HepG2 (cell line): Measurements from ENCODE around the gene TUBGCP5. TPM values are rescaled to one million over a fixed set of nuclear protein-coding genes. Genes with fewer than 3 reads are reported as not detected.

Experiments
- ASH2L ChIP-seq: fragments of 300-600, 200-600 bp; sonication (generic); IDR thresholded peaks from 2 replicates; pipeline ENCODE4 v1.7.0; 2017; ENCODE audit warnings: low read depth, mild to moderate bottlenecking, moderate library complexity, mixed read lengths, low read length; ENCODE audit not compliant: insufficient read length
- CBX1 ChIP-seq: IDR thresholded peaks from one replicate; pipeline ENCODE4 v1.6.1; 2016; ENCODE audit warnings: antibody characterized with exemption, low read depth
- DPF2 ChIP-seq: sonication (generic); formaldehyde crosslinking; IDR thresholded peaks from 2 replicates; pipeline ENCODE4 v1.4.0; 2020; ENCODE audit warnings: mild to moderate bottlenecking, low read depth, missing genetic modification reagents, borderline replicate concordance
- FOXK1 ChIP-seq: sonication (generic); formaldehyde crosslinking; IDR thresholded peaks from 2 replicates; pipeline ENCODE4 v1.4.0; 2020; ENCODE audit warnings: low read depth, missing genetic modification reagents, borderline replicate concordance
- GFI1 ChIP-seq: sonication (generic); formaldehyde crosslinking; IDR thresholded peaks from 2 replicates; pipeline ENCODE4 v1.5.0; 2020; ENCODE audit warnings: missing genetic modification reagents, mild to moderate bottlenecking, borderline replicate concordance
- HNF1A ChIP-seq, 2 experiments: sonication (generic) in 1 of 2; formaldehyde crosslinking in 1 of 2; IDR thresholded peaks; 2 replicates each; pipeline versions ENCODE4 v1.4.0 to v1.6.1; 2016 to 2020; ENCODE audit warnings: borderline replicate concordance in 1 of 2, low read depth in 1 of 2, mild to moderate bottlenecking in 1 of 2, missing genetic modification reagents in 1 of 2
- HNRNPLL ChIP-seq: fragments of 200-400 bp; formaldehyde crosslinking; IDR thresholded peaks from 2 replicates; pipeline ENCODE4 v1.6.1; 2017; ENCODE audit warnings: mild to moderate bottlenecking, low read depth, low read length; ENCODE audit not compliant: poor library complexity, severe bottlenecking
- IKZF5 ChIP-seq: IDR thresholded peaks from 2 replicates; pipeline ENCODE4 v1.6.1; 2018; ENCODE audit warnings: missing genetic modification reagents, mild to moderate bottlenecking, missing compliant biosample characterization
- JARID2 ChIP-seq: sonication (generic); formaldehyde crosslinking; IDR thresholded peaks from 2 replicates; pipeline ENCODE4 v1.8.1; 2023; ENCODE audit warnings: missing genetic modification reagents, inconsistent platforms; ENCODE audit not compliant: insufficient replicate concordance
- MED1 ChIP-seq: sonication (generic); formaldehyde crosslinking; IDR thresholded peaks from 2 replicates; pipeline ENCODE4 v1.4.0; 2020; ENCODE audit warnings: missing genetic modification reagents
- MTF2 ChIP-seq: sonication (generic); formaldehyde crosslinking; IDR thresholded peaks from 2 replicates; pipeline ENCODE4 v1.5.0; 2020; ENCODE audit warnings: missing genetic modification reagents, borderline replicate concordance
- MXD3 ChIP-seq: IDR thresholded peaks from 2 replicates; pipeline ENCODE4 v1.6.1; 2016; ENCODE audit warnings: mild to moderate bottlenecking, missing biosample characterization, missing genetic modification reagents
- MXD4 ChIP-seq: IDR thresholded peaks from 2 replicates; pipeline ENCODE4 v1.6.1; 2016; ENCODE audit warnings: mild to moderate bottlenecking, missing biosample characterization, missing genetic modification reagents
- NFIC ChIP-seq: IDR thresholded peaks from 2 replicates; pipeline ENCODE4 v1.6.1; 2012; ENCODE audit warnings: mild to moderate bottlenecking, low read length, inconsistent platforms
- SATB2 ChIP-seq: sonication (generic); formaldehyde crosslinking; IDR thresholded peaks from 2 replicates; pipeline ENCODE4 v1.5.0; 2020; ENCODE audit warnings: missing genetic modification reagents
- U2AF2 ChIP-seq: fragments of 200-400 bp; formaldehyde crosslinking; IDR thresholded peaks from 2 replicates; pipeline ENCODE4 v1.6.1; 2017; ENCODE audit warnings: low read depth, mild to moderate bottlenecking, low read length
- XBP1 ChIP-seq: sonication (generic); formaldehyde crosslinking; IDR thresholded peaks from 2 replicates; pipeline ENCODE4 v1.5.0; 2020; ENCODE audit warnings: missing genetic modification reagents
- ZNF30 ChIP-seq: sonication (generic); formaldehyde crosslinking; IDR thresholded peaks from 2 replicates; pipeline ENCODE4 v1.5.0; 2020; ENCODE audit warnings: mild to moderate bottlenecking, missing genetic modification reagents
- ZNF382 ChIP-seq: sonication (generic); formaldehyde crosslinking; IDR thresholded peaks from 2 replicates; pipeline ENCODE4 v1.5.0; 2020; ENCODE audit warnings: missing genetic modification reagents, mild to moderate bottlenecking, borderline replicate concordance
- ZNF441 ChIP-seq: sonication (generic); formaldehyde crosslinking; IDR thresholded peaks from 2 replicates; pipeline ENCODE4 v1.7.0; 2021; ENCODE audit warnings: missing genetic modification reagents, borderline replicate concordance
- ZNF556 ChIP-seq: sonication (generic); formaldehyde crosslinking; IDR thresholded peaks from 2 replicates; pipeline ENCODE4 v1.4.0; 2020; ENCODE audit warnings: mild to moderate bottlenecking, missing genetic modification reagents, borderline replicate concordance
- ZNF619 ChIP-seq: sonication (generic); formaldehyde crosslinking; IDR thresholded peaks from 2 replicates; pipeline ENCODE4 v1.4.0; 2020; ENCODE audit warnings: mild to moderate bottlenecking, missing genetic modification reagents
- polyA plus RNA-seq, 8 experiments: library from polyadenylated mRNA; depleted of rRNA in 3 of 8; stranded (reverse) in 7 of 8; unstranded in 1 of 8; fragments of >200 nt; fragmentation: Illumina TruSeq in 4 of 8; extraction: Trizol in 4 of 8; gene quantifications; 2 replicates each; pipeline versions ENCODE4 v1.2.1 to v1.2.3, GENCODE V29; 2011 to 2016; ENCODE audit warnings: low read depth in 4 of 8, missing spikeins in 1 of 8, mixed read lengths in 1 of 8; ENCODE audit not compliant: insufficient read depth in 1 of 8
- total RNA-seq, 5 experiments: library from RNA; depleted of rRNA; stranded (reverse); fragments of >200 nt; fragmentation: Illumina TruSeq; extraction: Trizol; gene quantifications; 2 replicates each; pipeline ENCODE4 v1.2.3, GENCODE V29; 2016; ENCODE audit warnings: low read depth in 1 of 5

Gene TUBGCP5
- total and polyA plus RNA-seq, 2 of the 13 experiments (the other 11 are each of a cell fraction or from before 2014, with no cell fraction given) = 7.2 to 25.0 TPM

- no peak for TF ChIP-seq HNF1A (IDR thresholded peaks at IDR 0.05; ENCODE audit: low read depth)
- peak; percentile 66; the same call in 1 of the 2 replicates for TF ChIP-seq HNF1A (CRISPR knock-in tag; IDR thresholded peaks at IDR 0.05; ENCODE audit: borderline replicate concordance)
- TF ChIP-seq MTF2 = peak; percentile 81; the same call in 1 of the 2 replicates
- TF ChIP-seq MED1 (CRISPR knock-in tag) = no peak
- TF ChIP-seq ZNF30 (CRISPR knock-in tag) = no peak
- no peak for TF ChIP-seq NFIC
- TF ChIP-seq ZNF382 (CRISPR knock-in tag) = no peak
- TF ChIP-seq ZNF619 = no peak
- TF ChIP-seq JARID2 = no peak
- no peak for TF ChIP-seq XBP1 (CRISPR knock-in tag)
- TF ChIP-seq MXD3 = peak; percentile 89; the same call in 1 of the 2 replicates
- TF ChIP-seq U2AF2 = no peak
- peak; percentile 40 for TF ChIP-seq CBX1
- peak; percentile 53 for TF ChIP-seq IKZF5 (CRISPR knock-in tag)
- peak; percentile 64; the same call in 1 of the 2 replicates for TF ChIP-seq MXD4 (CRISPR knock-in tag)
- TF ChIP-seq HNRNPLL = peak; percentile 87
- no peak for TF ChIP-seq SATB2 (CRISPR knock-in tag)
- no peak for TF ChIP-seq DPF2 (CRISPR knock-in tag)
- 0 out of 2 replicates have a peak, but pooled peaks have one; percentile 12 for TF ChIP-seq ZNF441 (CRISPR knock-in tag)
- TF ChIP-seq ZNF556 (CRISPR knock-in tag) = peak; percentile 22; the same call in 1 of the 2 replicates
- peak; percentile 62; the same call in 1 of the 2 replicates for TF ChIP-seq GFI1 (CRISPR knock-in tag)
- peak; percentile 34 for TF ChIP-seq ASH2L
- no peak for TF ChIP-seq FOXK1 (CRISPR knock-in tag)
Measured at GRCh38 chr15:22980189-22981050, 58.9 kb downstream of the TUBGCP5 start, which contains the start of gene CYFIP1 (continued).
